ENCODE results near the gene RREB1. TPM values are rescaled to one million over a fixed set of nuclear protein-coding genes. Genes with fewer than 3 reads are reported as not detected.

The RREB1 gene
- total RNA-seq, 3 donors from 2014 or later: 18.5 to 20.7 (median 19.2) TPM

GRCh38 chr6:7165890-7166267 lies 58.1 kb downstream of the RREB1 start:
- H3K27me3 Mint-ChIP-seq (ENCODE audit: low read depth): no peaks in the 10 kb centered on the region
- H3K4me3 Mint-ChIP-seq: no peak overlapping the region
- peaks cover 3% of the 10 kb centered on the region for H3K36me3 Mint-ChIP-seq (ENCODE audit: insufficient read depth)
- DNase-seq (no peak), ATAC-seq (no peak)
- H3K4me1 Mint-ChIP-seq (ENCODE audit: low read depth): peaks cover 49% of the 10 kb centered on the region
- H3K9me3 Mint-ChIP-seq: no peaks in the 10 kb centered on the region

DNA sequence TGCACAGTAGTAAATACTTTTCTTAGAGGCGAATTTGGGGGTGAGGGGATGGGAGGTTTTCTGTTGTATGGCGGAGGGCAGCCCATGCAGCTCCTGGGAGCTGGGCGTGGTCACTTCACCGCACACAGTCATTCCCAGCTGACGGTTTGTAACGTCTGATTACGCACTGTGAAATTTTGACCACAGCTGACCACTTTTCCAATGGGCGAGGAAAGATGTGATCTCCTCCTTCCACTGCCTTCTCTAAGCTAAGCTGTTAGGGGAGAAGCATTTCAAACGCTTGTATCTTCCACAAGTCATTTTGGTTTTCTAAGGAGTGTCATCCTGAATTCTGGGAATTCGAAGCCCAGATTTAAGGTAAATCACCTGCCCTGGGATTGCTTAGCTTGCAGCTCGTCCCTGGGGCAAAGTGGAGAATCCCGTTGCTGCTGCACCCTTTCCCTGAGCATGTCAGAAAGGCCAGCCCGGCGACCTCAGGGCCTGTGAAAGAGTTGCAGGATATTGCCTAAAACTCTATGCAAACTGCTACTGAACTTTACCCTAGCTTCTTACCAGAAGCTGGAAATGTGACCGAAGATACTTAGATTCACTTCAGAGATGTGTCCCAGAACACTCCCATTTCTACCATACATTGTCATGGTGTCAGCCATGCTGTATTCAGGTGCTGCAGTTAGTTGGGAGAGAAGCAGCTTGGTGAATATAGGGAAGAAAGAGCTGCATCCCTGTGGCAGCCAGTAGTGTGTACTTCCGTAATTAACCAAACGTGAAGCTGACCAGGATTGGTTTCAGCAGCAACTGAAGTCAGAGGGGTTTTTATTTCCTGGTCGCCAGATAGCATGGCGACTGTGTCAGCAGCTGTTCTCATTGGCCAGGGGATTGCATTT lies 58.9 kb downstream of the RREB1 start:
- Mint-ChIP-seq H3K36me3 (ENCODE audit: insufficient read depth) (peaks cover 3% of the 10 kb centered on the region), H3K4me1 (ENCODE audit: low read depth) (peaks cover 48% of the 10 kb centered on the region)

GRCh38 chr6:7169296-7169721 lies 61.5 kb downstream of the RREB1 start:
- H3K4me3 Mint-ChIP-seq: no peak overlapping the region
- no peaks in the 10 kb centered on the region for H3K9me3 Mint-ChIP-seq
- peaks cover 3% of the 10 kb centered on the region for H3K36me3 Mint-ChIP-seq (ENCODE audit: insufficient read depth)
- no peak for DNase-seq
- no peak for ATAC-seq
- peaks cover 48% of the 10 kb centered on the region for H3K4me1 Mint-ChIP-seq (ENCODE audit: low read depth)
- no peaks in the 10 kb centered on the region for H3K27me3 Mint-ChIP-seq (ENCODE audit: low read depth)

More for the DNA sequence above, 58.9 kb downstream of the RREB1 start:
- DNase-seq (no peak), ATAC-seq (no peak)
- Mint-ChIP-seq H3K4me3 (no peak overlapping the region), H3K27me3 (ENCODE audit: low read depth) (no peaks in the 10 kb centered on the region), H3K9me3 (no peaks in the 10 kb centered on the region)

DNA sequence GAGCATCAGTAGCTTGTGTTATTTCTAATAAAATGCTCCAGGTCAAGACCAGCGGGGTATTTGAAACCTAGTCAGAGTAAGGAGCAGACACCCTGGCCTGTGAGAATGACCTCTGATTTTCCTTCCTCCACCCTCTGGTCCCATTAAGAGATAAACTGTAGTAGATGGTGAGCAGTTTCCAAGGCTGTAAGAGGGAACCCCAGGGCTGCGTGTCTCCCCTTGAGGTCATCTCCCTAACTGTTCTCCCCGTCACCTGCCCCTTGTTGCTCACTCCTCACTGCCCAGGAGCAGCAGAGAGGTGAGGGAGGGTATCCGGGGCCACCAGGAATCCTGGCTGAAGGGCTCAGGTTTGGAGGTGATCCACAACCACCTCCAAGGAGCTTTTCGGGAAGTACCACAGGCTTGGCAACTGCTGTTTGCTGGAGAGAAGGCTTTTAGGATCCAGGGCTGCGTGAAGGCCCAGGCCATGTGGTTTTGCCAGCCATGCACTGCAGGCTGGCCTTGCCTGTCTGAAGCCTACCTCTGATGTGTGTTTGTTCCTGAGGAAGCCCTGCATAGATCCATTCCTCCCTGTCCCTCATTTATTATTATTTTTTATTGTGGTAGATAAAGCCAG lies 62.5 kb downstream of the RREB1 start:
- H3K27me3 Mint-ChIP-seq (ENCODE audit: low read depth): no peaks in the 10 kb centered on the region
- DNase-seq (no peak), ATAC-seq (no peak)
- no peak overlapping the region for H3K4me3 Mint-ChIP-seq
- H3K9me3 Mint-ChIP-seq: no peaks in the 10 kb centered on the region
- H3K36me3 Mint-ChIP-seq (ENCODE audit: insufficient read depth): peaks cover 3% of the 10 kb centered on the region
- H3K4me1 Mint-ChIP-seq (ENCODE audit: low read depth): peaks cover 46% of the 10 kb centered on the region

GRCh38 chr6:7171119-7171518 lies 63.4 kb downstream of the RREB1 start:
- H3K4me3 Mint-ChIP-seq: no peak overlapping the region
- no peak for DNase-seq
- ATAC-seq: no peak
- peaks cover 40% of the 10 kb centered on the region for H3K4me1 Mint-ChIP-seq (ENCODE audit: low read depth)
- no peaks in the 10 kb centered on the region for H3K9me3 Mint-ChIP-seq
- H3K27me3 Mint-ChIP-seq (ENCODE audit: low read depth): no peaks in the 10 kb centered on the region
- H3K36me3 Mint-ChIP-seq (ENCODE audit: insufficient read depth): peaks cover 3% of the 10 kb centered on the region

- DNase-seq: no peak
- no peaks in the 10 kb centered on the region for H3K9me3 Mint-ChIP-seq
- peaks cover 38% of the 10 kb centered on the region for H3K4me1 Mint-ChIP-seq (ENCODE audit: low read depth)
- H3K27me3 Mint-ChIP-seq (ENCODE audit: low read depth): no peaks in the 10 kb centered on the region
- no peak for ATAC-seq
- no peak overlapping the region for H3K4me3 Mint-ChIP-seq
- peaks cover 6% of the 10 kb centered on the region for H3K36me3 Mint-ChIP-seq (ENCODE audit: insufficient read depth)
Measured at GRCh38 chr6:7171733-7172132, 64.0 kb downstream of the RREB1 start.

- no peaks in the 10 kb centered on the region for H3K27me3 Mint-ChIP-seq (ENCODE audit: low read depth)
- peaks cover 37% of the 10 kb centered on the region for H3K4me1 Mint-ChIP-seq (ENCODE audit: low read depth)
- H3K4me3 Mint-ChIP-seq: no peak overlapping the region
- peaks cover 10% of the 10 kb centered on the region for H3K36me3 Mint-ChIP-seq (ENCODE audit: insufficient read depth)
- no peaks in the 10 kb centered on the region for H3K9me3 Mint-ChIP-seq
- no peak for DNase-seq
- ATAC-seq: no peak
Measured at GRCh38 chr6:7172649-7173048, 64.9 kb downstream of the RREB1 start.

- Mint-ChIP-seq H3K4me3 (no peak overlapping the region), H3K4me1 (ENCODE audit: low read depth) (peaks cover 32% of the 10 kb centered on the region), H3K9me3 (no peaks in the 10 kb centered on the region), H3K27me3 (ENCODE audit: low read depth) (no peaks in the 10 kb centered on the region), H3K36me3 (ENCODE audit: insufficient read depth) (peaks cover 10% of the 10 kb centered on the region)
- ATAC-seq (no peak), DNase-seq (no peak)
Measured at GRCh38 chr6:7173843-7174503, 66.2 kb downstream of the RREB1 start.

DNA sequence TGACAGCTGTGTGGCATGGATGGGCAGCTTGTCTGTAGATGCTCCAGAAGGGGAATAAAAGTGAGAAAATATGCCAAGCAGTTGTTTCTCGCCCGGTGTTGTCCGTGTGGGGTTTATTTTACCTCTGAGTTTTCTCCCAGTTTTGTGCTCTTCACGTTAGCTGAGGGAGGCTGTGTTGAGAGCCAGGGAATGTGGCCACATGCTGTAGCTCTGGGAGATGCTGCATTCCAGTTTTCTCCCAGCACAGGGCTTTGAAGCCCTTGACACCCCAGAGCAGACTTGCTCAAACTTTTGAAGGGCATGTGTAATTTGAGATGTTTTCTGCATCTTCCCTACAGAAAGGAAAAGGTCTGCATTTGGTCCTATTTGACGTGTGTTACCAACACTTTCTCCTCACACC lies 67.7 kb downstream of the RREB1 start:
- Mint-ChIP-seq H3K36me3 (ENCODE audit: insufficient read depth) (peaks cover 18% of the 10 kb centered on the region), H3K27me3 (ENCODE audit: low read depth) (no peaks in the 10 kb centered on the region), H3K4me1 (ENCODE audit: low read depth) (peaks cover 20% of the 10 kb centered on the region), H3K9me3 (no peaks in the 10 kb centered on the region), H3K4me3 (no peak overlapping the region)
- ATAC-seq: no peak
- DNase-seq: no peak

DNA sequence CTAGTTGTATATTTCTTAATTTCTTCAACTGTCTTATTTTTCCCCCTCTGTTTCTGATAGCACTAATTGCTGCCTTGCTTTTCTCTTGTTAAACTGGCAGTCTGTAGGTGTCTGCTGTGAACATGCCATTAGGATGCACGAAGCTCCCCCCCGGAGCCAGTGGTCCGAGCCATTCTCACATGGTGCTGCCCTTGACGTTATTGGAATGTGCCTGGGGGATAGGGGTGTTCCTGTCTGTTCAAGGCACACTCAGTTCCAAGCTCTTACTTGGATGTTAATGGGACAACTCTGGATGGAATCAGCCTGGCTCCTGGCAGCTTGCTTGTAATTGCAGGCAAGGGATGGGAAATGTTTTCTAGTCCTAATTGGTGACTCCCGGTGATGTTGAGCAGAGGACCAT lies 68.4 kb downstream of the RREB1 start:
- ATAC-seq: no peak
- Mint-ChIP-seq H3K27me3 (ENCODE audit: low read depth) (no peaks in the 10 kb centered on the region), H3K4me3 (no peak overlapping the region), H3K36me3 (ENCODE audit: insufficient read depth) (peaks cover 25% of the 10 kb centered on the region), H3K9me3 (no peaks in the 10 kb centered on the region), H3K4me1 (ENCODE audit: low read depth) (peaks cover 14% of the 10 kb centered on the region)
- no peak for DNase-seq

DNA sequence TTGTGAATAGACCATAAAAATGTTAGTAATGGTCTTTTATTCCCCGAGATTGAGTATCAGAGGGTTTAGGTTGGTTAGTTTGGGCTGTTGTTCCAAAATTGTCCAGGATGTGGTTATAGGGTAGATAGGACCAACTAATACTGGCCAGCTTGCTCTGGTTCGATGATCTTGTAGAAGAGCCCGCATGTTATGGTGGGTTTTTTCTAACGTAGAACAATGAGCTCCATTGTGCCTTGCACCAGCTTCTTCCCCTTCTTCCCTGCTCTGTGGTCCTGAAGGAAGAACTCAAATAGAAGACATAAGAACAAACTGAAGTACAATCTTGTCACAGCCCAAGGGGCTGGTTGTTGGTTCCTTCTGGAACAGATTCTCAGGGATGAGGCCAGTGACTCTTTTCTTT lies 70.5 kb downstream of the RREB1 start:
- peaks cover 8% of the 10 kb centered on the region for H3K4me1 Mint-ChIP-seq (ENCODE audit: low read depth)
- H3K9me3 Mint-ChIP-seq: no peaks in the 10 kb centered on the region
- ATAC-seq: no peak
- DNase-seq: no peak
- no peaks in the 10 kb centered on the region for H3K27me3 Mint-ChIP-seq (ENCODE audit: low read depth)
- peaks cover 41% of the 10 kb centered on the region for H3K36me3 Mint-ChIP-seq (ENCODE audit: insufficient read depth)
- H3K4me3 Mint-ChIP-seq: no peak overlapping the region

GRCh38 chr6:7180751-7181150 lies 73.0 kb downstream of the RREB1 start:
- DNase-seq: no peak
- H3K4me3 Mint-ChIP-seq: no peak overlapping the region
- peaks cover 2% of the 10 kb centered on the region for H3K4me1 Mint-ChIP-seq (ENCODE audit: low read depth)
- ATAC-seq: no peak
- no peaks in the 10 kb centered on the region for H3K27me3 Mint-ChIP-seq (ENCODE audit: low read depth)
- no peaks in the 10 kb centered on the region for H3K9me3 Mint-ChIP-seq
- peaks cover 47% of the 10 kb centered on the region for H3K36me3 Mint-ChIP-seq (ENCODE audit: insufficient read depth)

GRCh38 chr6:7183707-7184106 lies 75.9 kb downstream of the RREB1 start:
- ATAC-seq (no peak), DNase-seq (no peak)
- Mint-ChIP-seq H3K4me3 (no peak overlapping the region), H3K36me3 (ENCODE audit: insufficient read depth) (peaks cover 46% of the 10 kb centered on the region), H3K9me3 (no peaks in the 10 kb centered on the region), H3K4me1 (ENCODE audit: low read depth) (peaks cover 2% of the 10 kb centered on the region), H3K27me3 (ENCODE audit: low read depth) (no peaks in the 10 kb centered on the region)

GRCh38 chr6:7184502-7184901 lies 76.7 kb downstream of the RREB1 start:
- H3K4me1 Mint-ChIP-seq (ENCODE audit: low read depth): peaks cover 2% of the 10 kb centered on the region
- peaks cover 43% of the 10 kb centered on the region for H3K36me3 Mint-ChIP-seq (ENCODE audit: insufficient read depth)
- H3K4me3 Mint-ChIP-seq: no peak overlapping the region
- no peak for ATAC-seq
- H3K9me3 Mint-ChIP-seq: no peaks in the 10 kb centered on the region
- DNase-seq: no peak
- no peaks in the 10 kb centered on the region for H3K27me3 Mint-ChIP-seq (ENCODE audit: low read depth)
